NCI-H2107 (cell line): ENCODE results near the gene GET4.
A peak's percentile ranks its signal among the peaks of the same experiment; 100 is the strongest.
"Not testable (repeated sequence)": the region's sequence is repeated elsewhere in the genome, so short reads cannot be mapped to it uniquely, and the experiment has no call there.

ENCODE experiments used
- DNase-seq: peaks from one replicate; lab custom pipeline; 2025; lab: John Stamatoyannopoulos, UW

Gene GET4

GRCh38 chr7:900331-901040 lies 24.1 kb downstream of the GET4 start:
- DNase-seq = no peak

DNA sequence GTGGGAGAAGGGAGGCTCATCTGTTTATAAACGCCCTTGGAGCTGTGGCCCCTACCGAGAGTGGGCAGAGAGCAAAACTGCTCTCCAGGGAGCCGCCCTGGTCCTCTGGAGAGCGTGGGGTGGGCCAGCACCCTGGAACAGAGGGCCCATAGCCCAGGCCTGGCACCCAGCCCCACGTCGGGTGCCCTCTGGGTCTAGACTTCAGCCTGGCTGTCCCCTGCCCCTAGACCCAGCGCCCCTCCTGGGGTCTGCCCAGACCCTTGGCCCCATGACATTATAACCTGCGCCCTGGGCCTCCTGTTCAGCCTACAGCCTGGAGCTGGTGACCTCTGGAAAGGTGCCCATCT lies 24.7 kb downstream of the GET4 start:
- DNase-seq = no peak

DNA sequence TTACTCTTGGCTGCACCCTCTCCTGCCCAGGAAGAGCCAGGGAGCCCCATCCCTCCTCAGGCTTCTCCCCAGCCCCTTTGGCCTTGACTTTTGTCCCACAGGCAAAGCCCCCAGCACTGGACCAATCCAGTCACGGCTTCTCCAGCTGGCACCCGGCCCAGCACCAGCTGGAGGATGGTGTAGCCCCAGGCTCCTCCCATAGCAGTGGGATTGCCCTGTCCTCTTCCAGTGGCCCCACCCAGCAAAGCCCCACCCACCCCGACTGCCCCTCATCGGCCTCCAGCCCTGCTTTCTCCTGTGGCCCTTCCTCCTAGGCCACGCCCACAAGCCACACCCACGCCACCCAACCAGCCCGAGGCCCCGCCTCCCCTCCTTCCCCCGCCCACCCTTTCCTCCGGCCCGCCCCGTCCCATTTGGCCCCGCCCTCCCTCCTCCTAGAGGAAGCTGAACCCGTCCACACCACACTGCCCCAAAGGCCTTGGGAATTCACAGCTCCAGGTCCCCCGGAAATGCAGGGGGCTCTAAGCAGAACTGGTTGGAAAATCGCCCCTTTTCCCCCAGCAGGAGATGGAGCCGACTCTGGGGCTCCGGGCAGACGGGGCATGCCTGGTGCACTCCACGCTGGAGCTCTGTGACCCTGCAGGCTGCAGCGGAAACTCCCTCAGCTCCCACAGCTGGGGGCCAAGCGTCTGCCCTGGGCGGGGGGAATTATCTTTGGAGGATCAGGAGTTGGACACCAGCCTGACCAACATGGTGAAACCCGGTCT lies 25.2 kb downstream of the GET4 start:
- no peak for DNase-seq

GRCh38 chr7:902996-903395 lies 26.6 kb downstream of the GET4 start:
- DNase-seq = no peak

DNA sequence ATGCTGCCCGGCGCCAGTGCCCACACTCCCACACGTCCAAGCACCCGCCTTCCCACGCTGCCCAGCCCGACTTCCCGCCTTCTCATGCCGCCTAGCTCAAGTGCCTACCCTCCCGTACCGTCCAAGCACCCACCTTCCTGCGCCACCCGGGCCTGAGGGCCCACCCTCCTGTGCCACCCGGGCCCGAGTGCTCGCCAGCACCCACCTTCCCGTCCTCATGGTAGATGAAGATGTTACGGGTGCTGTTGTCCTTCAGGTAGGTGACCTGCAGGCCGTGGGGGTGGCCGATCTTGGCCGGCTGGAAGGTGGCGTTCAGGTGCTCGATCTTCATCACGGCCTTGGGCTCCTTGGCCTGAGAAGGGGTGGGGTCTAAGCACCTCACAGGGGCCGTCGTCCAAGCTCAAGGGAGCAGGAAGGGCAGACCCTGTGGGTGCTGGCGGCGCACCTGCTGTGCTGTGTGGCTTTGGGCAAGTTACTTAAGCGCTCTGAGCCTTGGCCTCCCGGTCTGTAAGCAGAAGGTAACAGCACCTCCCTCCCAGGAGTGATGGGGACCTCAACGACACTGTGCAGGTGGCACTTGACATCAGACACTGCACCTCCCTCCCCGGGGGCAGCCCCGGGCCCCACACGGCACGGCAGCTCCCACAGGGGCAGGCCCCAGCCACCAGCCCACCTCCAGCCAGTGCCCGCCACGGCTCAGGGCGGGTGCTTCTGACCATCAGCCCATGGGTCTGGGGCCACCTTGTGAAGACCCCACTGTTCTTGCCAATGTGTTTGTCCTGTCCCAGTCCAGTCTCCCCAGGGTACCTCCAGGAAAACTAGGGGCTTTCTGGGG lies 27.8 kb downstream of the GET4 start:
- DNase-seq = no peak

- DNase-seq = no peak
Measured at GRCh38 chr7:904847-905246, 28.5 kb downstream of the GET4 start.

- no peak for DNase-seq
Measured at GRCh38 chr7:906776-907157, 30.4 kb downstream of the GET4 start.

DNA sequence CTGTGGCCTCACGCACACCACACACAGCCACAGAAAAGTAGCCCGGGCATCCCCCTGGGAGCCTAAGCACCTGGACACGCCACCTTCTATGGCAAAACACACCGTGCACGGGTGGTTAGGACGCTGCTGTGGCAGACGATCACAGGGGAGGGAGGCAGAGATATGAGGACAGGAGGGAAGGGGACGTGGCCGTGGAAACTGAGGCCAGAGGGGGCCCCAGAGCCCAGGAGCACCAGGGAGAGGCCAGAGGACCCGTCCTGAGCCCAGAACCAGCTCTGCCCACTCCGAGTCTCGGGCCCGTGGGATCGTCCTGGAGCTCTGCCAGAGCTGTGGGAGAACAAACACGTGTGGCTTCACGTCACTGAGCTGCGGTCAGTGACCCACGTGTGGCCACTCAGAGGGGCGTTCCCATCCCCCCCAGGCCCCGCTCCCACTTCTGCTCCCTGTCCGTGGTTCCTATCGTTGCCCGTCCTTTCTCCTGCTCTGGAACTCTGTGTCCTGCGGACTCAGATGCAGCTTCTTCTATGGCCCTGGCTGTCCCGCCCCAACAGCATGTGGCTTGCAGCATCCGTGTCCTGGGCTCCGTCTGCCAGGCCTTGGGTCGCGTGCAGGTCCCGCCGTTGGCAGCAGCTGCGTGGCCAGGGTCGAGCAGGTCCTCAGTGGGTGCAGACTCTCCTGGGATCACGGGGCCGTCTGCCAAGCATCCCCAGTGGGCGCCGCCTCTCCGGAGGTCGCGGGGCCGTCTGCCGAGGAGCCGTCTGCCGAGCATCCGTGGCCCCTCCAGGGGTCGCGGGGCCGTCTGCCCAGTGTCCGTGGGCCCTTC lies 31.0 kb downstream of the GET4 start:
- DNase-seq = no peak

GRCh38 chr7:908159-908581 lies 31.8 kb downstream of the GET4 start:
- DNase-seq = no peak

DNA sequence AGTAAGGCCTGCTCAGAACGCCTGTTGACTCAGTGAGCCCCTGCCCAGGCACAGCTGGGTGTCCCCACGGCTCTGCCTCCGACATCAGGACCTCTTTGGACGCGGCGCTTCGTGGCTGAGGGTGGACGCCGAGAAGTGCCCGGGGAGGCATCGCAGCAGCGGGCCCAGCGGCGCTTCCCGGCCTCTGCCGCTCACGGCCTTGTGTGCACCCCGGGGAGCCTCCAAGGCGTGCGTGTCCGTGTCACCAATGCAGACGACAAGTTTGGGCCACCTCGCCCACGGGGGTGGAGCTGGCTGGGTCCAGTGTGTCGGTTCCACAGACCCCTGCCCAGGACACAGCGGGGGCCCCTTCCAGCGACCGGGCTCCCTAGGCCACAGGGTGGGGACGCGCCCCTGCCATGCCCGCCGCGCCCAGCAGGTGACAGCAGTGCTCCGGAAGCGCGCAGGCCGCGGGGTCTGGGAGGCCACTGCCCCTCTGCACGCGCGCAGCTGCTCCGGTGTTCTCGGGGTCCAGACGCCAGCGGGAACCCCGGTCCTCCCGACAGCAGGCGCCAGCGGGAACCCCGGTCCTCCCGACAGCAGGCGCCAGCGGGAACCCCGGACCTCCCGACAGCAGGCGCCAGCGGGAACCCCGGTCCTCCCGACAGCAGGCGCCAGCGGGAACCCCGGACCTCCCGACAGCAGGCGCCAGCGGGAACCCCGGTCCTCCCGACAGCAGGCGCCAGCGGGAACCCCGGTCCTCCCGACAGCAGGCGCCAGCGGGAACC lies 32.4 kb downstream of the GET4 start:
- not testable (repeated sequence) for DNase-seq

GRCh38 chr7:909358-910329 lies 33.3 kb downstream of the GET4 start:
- DNase-seq = no peak

DNA sequence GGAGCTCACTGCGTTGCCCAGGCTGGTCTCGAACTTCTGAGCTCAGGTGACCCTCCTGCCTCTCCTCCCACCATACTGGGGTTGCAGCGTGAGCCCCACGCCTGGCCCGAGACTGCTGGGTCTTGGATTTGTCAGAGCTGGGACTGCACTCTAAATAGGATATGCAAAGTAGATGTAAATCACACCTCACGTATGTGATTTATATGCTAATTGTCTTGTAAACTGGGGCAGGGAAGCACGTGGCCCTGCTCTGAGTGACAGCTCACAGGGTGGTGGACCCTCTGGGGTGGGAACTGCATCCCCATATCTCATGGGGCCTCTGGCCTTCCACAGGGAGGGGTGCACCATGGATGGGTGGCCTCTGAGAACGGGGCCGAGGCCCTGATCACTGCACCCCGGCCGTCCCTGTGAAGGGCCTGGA lies 34.1 kb downstream of the GET4 start:
- no peak for DNase-seq

DNA sequence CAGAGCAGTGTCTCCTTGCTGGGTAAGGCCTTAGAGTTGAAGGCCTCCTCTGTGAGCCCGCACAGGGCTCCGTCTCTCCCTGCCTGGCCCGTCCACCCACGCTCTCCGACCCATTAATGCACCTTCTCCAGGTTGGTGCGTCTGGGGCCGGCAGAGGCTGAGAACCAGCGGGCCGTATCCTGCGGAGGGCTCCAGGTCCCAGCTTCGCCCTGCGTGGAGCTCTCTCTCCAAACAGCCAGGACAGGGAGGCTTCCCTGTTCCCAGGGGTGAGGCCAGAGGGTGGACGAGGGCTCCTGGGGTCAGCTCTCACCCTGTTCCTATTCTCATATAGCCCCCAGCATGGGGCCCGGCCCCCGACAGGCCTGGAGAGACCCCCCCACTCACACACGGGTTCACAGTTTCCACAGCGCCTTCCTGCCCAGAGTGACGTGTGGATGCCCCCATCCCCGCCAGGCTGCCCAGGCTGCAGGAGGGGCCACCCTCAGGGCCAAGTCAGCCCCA lies 34.6 kb downstream of the GET4 start:
- DNase-seq = no peak

- no peak for DNase-seq
Measured at GRCh38 chr7:911791-912480, 35.6 kb downstream of the GET4 start.

GRCh38 chr7:913736-914520 lies 37.6 kb downstream of the GET4 start:
- DNase-seq = peak; percentile 36

DNA sequence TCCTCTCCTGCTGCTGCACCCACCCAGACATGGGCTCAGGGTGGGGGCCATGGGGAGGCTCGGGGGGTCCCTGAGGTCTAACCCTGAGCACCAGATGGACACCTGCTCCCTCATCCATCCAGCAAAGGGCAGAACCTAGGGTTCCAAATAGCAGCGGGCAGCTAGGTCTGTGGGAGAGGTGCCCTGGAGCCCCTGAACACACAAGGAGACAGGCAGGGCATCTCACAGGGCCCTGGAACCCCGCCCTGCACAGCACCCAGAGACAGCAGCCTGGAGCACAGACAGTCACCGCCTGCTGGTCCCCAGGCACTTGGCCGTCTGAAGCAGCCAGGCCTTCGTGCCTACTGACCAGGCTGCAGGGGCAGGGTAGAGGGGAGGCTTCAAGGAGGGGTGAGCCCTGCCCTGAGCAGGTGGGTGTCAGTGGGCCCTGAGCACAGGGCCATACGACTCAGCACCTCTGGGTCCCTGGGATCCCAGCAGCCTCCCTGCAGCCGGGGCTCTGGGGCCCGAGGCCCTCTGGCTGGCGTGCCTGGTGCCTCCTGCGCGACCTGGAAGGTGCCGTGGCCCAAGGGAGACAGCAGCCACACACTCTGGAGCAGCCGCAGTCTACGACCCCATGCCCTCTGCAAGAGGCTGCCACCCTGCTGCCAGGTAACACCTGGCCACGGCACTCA lies 38.3 kb downstream of the GET4 start:
- DNase-seq = no peak

DNA sequence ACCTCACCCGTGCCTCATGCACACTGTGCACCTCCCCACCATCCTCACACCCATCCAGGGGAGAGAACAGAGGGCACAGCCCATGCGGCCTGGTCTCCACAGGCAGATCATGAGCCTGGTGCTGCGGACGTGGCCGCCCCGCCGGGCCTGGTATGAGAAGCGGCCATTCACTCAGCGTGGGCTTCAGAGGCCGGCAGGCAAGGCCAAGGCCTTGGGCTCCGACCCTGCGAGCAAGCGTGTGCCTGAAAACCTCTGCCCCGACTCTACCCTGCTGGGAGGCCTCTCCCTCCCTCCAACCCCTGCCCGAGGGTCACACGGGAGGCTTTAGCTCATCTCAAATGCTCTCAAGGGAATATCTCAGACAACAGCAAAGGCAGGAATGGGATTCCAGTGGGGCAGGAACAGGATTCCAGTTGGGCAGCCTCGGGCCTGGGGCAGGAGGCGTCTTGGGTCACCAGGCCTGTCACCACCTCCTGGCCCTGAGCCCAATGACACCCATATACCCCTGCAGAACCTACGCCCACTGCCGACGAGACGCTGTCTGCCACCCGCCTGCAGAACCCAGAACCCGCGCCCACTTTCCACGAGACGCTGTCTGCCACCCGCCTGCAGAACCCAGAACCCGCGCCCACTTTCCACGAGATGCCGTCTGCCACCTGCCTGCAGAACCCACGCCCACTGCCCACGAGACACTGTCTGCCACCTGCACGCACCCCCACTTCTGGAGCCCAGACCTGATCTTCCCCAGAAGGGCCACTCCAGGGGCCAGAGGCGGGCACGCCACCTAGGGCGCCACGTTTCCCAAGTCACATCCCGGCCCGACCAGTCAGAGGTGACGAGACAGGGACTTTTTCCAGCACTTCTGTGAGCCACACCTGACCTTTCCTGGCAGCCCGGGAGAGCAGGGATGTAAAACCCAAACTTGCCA lies 39.2 kb downstream of the GET4 start:
- no peak for DNase-seq
